Activated CD8-positive, alpha-beta memory T cell treated with anti-CD3 and anti-CD28 coated beads for 48 hours (primary cell): ENCODE measurements around the gene DTWD2.
A peak's percentile ranks its signal among the peaks of the same experiment; 100 is the strongest.

Experiments used
- DNase-seq, 3 experiments: peaks; one replicate each; pipeline ENCODE4 v3.0.0-alpha.2; 2020; ENCODE audit warnings: low read depth in 2 of 3, low spot score in 2 of 3

Gene DTWD2

GRCh38 chr5:118987988-118988865, at the start of gene DTWD2:
DTWD2 (minus strand) TSS chr5:118988547; CDS start chr5:118988511, 36 bp downstream.
- peak; percentile 84 to 90 (median 89) for DNase-seq

- no peak for DNase-seq
Observed at GRCh38 chr5:119037496-119038215, 49.3 kb upstream of the DTWD2 start.

- DNase-seq: no peak
Observed at GRCh38 chr5:119036101-119036762, 47.9 kb upstream of the DTWD2 start.

- DNase-seq: no peak
Observed at GRCh38 chr5:119033135-119033534, 44.8 kb upstream of the DTWD2 start.

GRCh38 chr5:119032656-119033055, 44.3 kb upstream of the DTWD2 start:
- no peak for DNase-seq

- DNase-seq: no peak
Observed at GRCh38 chr5:119031905-119032304, 43.6 kb upstream of the DTWD2 start.

GRCh38 chr5:119031011-119031886, 42.9 kb upstream of the DTWD2 start:
- DNase-seq: no peak

- no peak for DNase-seq
Observed at GRCh38 chr5:119028575-119028974, 40.2 kb upstream of the DTWD2 start.

- DNase-seq: no peak
Observed at GRCh38 chr5:119022773-119023172, 34.4 kb upstream of the DTWD2 start.

GRCh38 chr5:119022017-119022745, 33.8 kb upstream of the DTWD2 start:
- DNase-seq: no peak

GRCh38 chr5:119021149-119021732, 32.9 kb upstream of the DTWD2 start:
- DNase-seq: no peak

GRCh38 chr5:119019949-119020348, 31.6 kb upstream of the DTWD2 start:
- DNase-seq: no peak

- DNase-seq: no peak
Observed at GRCh38 chr5:119019501-119019900, 31.2 kb upstream of the DTWD2 start.

- no peak for DNase-seq
Observed at GRCh38 chr5:119017994-119018393, 29.6 kb upstream of the DTWD2 start.

GRCh38 chr5:119016125-119016774, 27.9 kb upstream of the DTWD2 start:
- no peak for DNase-seq

- no peak for DNase-seq
Observed at GRCh38 chr5:119011186-119011585, 22.8 kb upstream of the DTWD2 start.

- no peak for DNase-seq
Observed at GRCh38 chr5:119010206-119010605, 21.9 kb upstream of the DTWD2 start.

GRCh38 chr5:119009131-119009530, 20.8 kb upstream of the DTWD2 start:
- DNase-seq: no peak

GRCh38 chr5:118999696-119000095, 11.3 kb upstream of the DTWD2 start:
- no peak for DNase-seq
